Pulmonary artery endothelial cell (primary cell): ENCODE results near the gene PFN4. TPM values are rescaled to one million over a fixed set of nuclear protein-coding genes. Genes with fewer than 3 reads are reported as not detected.
"Not testable (repeated sequence)": the region's sequence is repeated elsewhere in the genome, so short reads cannot be mapped to it uniquely, and the experiment has no call there.

Experiments
- DNase-seq: peaks from one replicate; pipeline ENCODE4 v3.0.0-alpha.2; 2011; ENCODE audit warnings: low read depth, low spot score
- total RNA-seq: library from RNA; depleted of rRNA; stranded (reverse); fragments of >200 nt; gene quantifications from 2 replicates; pipeline ENCODE4 v1.2.3, GENCODE V29; 2014

PFN4 gene
- total RNA-seq, 1 donor from 2014 or later, result 0.59 TPM

GRCh38 chr2:24111407-24111901 lies 11.7 kb downstream of the PFN4 start:
- DNase-seq, result no peak

GRCh38 chr2:24110660-24111303 lies 12.4 kb downstream of the PFN4 start:
- no peak for DNase-seq

- DNase-seq, result not testable (repeated sequence)
Measured at GRCh38 chr2:24109431-24109830, 13.7 kb downstream of the PFN4 start.

- no peak for DNase-seq
Measured at GRCh38 chr2:24107336-24107735, 15.8 kb downstream of the PFN4 start.

GRCh38 chr2:24106786-24107185 lies 16.3 kb downstream of the PFN4 start:
- no peak for DNase-seq

- no peak for DNase-seq
Measured at GRCh38 chr2:24105816-24106215, 17.3 kb downstream of the PFN4 start.

GRCh38 chr2:24104906-24105305 lies 18.2 kb downstream of the PFN4 start:
- DNase-seq, result no peak

- DNase-seq, result no peak
Measured at GRCh38 chr2:24104110-24104650, 19.0 kb downstream of the PFN4 start.

GRCh38 chr2:24102677-24103076 lies 20.5 kb downstream of the PFN4 start:
- DNase-seq, result no peak

- no peak for DNase-seq
Measured at GRCh38 chr2:24101992-24102391, 21.1 kb downstream of the PFN4 start.

GRCh38 chr2:24100732-24101131 lies 22.4 kb downstream of the PFN4 start:
- not testable (repeated sequence) for DNase-seq

GRCh38 chr2:24095171-24095677 lies 27.9 kb downstream of the PFN4 start:
- DNase-seq, result not testable (repeated sequence)

GRCh38 chr2:24093270-24093669 lies 29.9 kb downstream of the PFN4 start:
- not testable (repeated sequence) for DNase-seq

- no peak for DNase-seq
Measured at GRCh38 chr2:24088821-24089359, 34.2 kb downstream of the PFN4 start.

- DNase-seq, result no peak
Measured at GRCh38 chr2:24087032-24087431, 36.1 kb downstream of the PFN4 start.

GRCh38 chr2:24086241-24086640 lies 36.9 kb downstream of the PFN4 start:
- DNase-seq, result no peak

- DNase-seq, result no peak
Measured at GRCh38 chr2:24085200-24085489, 38.0 kb downstream of the PFN4 start.

GRCh38 chr2:24084386-24085199 lies 38.5 kb downstream of the PFN4 start, which contains the start of gene TP53I3:
Gene TP53I3 (minus strand): TSS chr2:24084834. CDS start chr2:24084326, 508 bp downstream.
- peak; percentile 74 for DNase-seq

- peak; percentile 40 for DNase-seq
Measured at GRCh38 chr2:24083567-24084385, 39.4 kb downstream of the PFN4 start.

GRCh38 chr2:24082787-24083566 lies 40.2 kb downstream of the PFN4 start:
- no peak for DNase-seq
